GM18499 (cell line): Measurements from ENCODE around the gene ONECUT3.

Experiments used
- ATAC-seq: cut with Tn5 transposase; IDR thresholded peaks from one replicate; pipeline ENCODE4 v1.9.1; 2021; ENCODE audit warnings: moderate number of reproducible peaks; ENCODE audit not compliant: insufficient read depth, unreplicated experiment

ONECUT3 gene

GRCh38 chr19:1736927-1737326 is 16.4 kb upstream of the ONECUT3 start:
- no peak for ATAC-seq

GRCh38 chr19:1739960-1740629 is 13.2 kb upstream of the ONECUT3 start:
- no peak for ATAC-seq

GRCh38 chr19:1742989-1743696 is 10.2 kb upstream of the ONECUT3 start:
- ATAC-seq = no peak

GRCh38 chr19:1744133-1744665 is 9.1 kb upstream of the ONECUT3 start:
- no peak for ATAC-seq

GRCh38 chr19:1744822-1745563 is 8.3 kb upstream of the ONECUT3 start:
- ATAC-seq = no peak

GRCh38 chr19:1745589-1746031 is 7.7 kb upstream of the ONECUT3 start:
- ATAC-seq = no peak

GRCh38 chr19:1746401-1747284 is 6.7 kb upstream of the ONECUT3 start:
- ATAC-seq = no peak

GRCh38 chr19:1747285-1748114 is 5.8 kb upstream of the ONECUT3 start:
- no peak for ATAC-seq

- ATAC-seq = no peak
Observed at GRCh38 chr19:1748115-1748872, 5.0 kb upstream of the ONECUT3 start.

GRCh38 chr19:1748873-1749341 is 4.4 kb upstream of the ONECUT3 start:
- no peak for ATAC-seq

GRCh38 chr19:1749373-1750342 is 3.6 kb upstream of the ONECUT3 start:
- ATAC-seq = no peak

- no peak for ATAC-seq
Observed at GRCh38 chr19:1750343-1751021, 2.8 kb upstream of the ONECUT3 start.

GRCh38 chr19:1751367-1752008 is 1.8 kb upstream of the ONECUT3 start:
- ATAC-seq = no peak

- no peak for ATAC-seq
Observed at GRCh38 chr19:1752009-1752756, 1.1 kb upstream of the ONECUT3 start.

- ATAC-seq = no peak
Observed at GRCh38 chr19:1754018-1754635, 821 bp downstream of the ONECUT3 start.
